Stimulated activated CD8-positive, alpha-beta memory T cell treated with anti-CD3 and anti-CD28 coated beads, Interleukin-12 subunit alpha, Interleukin-12 subunit beta, amount 100 ng/mL, for 4 hours (primary cell): ENCODE results near the gene AGFG1.

ENCODE experiments used
- DNase-seq: peaks from one replicate; pipeline ENCODE4 v3.0.0-alpha.2; 2020; ENCODE audit warnings: low read depth

Gene AGFG1, protein sequence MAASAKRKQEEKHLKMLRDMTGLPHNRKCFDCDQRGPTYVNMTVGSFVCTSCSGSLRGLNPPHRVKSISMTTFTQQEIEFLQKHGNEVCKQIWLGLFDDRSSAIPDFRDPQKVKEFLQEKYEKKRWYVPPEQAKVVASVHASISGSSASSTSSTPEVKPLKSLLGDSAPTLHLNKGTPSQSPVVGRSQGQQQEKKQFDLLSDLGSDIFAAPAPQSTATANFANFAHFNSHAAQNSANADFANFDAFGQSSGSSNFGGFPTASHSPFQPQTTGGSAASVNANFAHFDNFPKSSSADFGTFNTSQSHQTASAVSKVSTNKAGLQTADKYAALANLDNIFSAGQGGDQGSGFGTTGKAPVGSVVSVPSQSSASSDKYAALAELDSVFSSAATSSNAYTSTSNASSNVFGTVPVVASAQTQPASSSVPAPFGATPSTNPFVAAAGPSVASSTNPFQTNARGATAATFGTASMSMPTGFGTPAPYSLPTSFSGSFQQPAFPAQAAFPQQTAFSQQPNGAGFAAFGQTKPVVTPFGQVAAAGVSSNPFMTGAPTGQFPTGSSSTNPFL

DNA sequence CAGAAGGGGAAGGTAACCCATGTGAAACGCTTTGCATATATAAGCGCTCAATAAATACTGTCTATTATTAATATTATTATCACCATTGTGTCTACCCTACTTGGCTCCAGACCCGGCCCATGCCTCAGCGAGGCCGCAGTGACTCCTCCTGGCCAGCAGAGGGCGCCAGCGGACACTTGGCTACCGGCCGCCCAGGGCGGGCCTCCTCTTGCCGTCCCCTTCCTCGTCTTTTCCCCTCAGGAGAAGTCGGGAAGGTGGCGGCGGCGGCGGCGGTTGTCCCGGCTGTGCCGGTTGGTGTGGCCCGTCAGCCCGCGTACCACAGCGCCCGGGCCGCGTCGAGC, at the start of gene AGFG1:
TSS of gene AGFG1 (plus strand) at position 233 of the 341 bp plus-strand sequence. CDS start 266 bp downstream, outside the sequence.
- DNase-seq: peak; percentile 74

DNA sequence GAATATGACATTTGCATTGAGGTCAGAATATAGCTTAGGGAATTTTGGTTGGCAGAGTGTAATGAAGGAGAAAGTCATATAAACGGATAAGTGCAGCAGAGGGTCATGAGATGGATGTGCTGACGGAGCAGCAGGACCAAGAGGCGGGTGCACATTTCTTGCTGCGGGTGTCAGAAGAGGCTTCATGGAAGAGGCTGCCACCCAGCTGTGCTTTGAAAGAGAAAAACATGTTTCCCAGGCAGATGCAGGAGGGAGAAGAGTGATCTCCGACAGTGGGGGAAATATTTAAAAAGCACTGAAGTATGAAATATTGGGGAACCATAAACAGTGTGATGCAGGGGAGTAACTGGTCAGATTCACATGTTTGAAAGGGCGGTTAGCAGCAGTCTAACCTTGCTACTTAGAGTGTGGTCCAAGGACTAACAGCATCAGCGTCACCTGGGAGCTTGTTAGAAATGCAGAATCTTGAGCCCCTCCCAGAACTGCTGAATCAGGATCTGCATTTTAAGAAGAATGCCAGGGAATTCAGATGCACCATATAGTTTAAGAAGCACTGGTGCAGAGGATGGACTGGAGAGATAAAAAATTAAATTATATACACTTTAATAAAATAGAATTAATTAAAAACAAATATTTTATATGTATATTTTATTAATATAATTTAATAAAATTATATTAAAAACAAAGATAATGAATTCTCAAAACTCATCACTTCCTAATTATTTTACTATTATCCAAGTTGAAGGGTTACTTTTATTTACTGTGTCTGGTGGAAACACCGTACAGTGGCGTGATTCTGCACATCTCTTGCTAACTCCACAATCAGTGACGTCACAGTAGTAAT, 48.1 kb upstream of the AGFG1 start:
- DNase-seq: no peak

DNA sequence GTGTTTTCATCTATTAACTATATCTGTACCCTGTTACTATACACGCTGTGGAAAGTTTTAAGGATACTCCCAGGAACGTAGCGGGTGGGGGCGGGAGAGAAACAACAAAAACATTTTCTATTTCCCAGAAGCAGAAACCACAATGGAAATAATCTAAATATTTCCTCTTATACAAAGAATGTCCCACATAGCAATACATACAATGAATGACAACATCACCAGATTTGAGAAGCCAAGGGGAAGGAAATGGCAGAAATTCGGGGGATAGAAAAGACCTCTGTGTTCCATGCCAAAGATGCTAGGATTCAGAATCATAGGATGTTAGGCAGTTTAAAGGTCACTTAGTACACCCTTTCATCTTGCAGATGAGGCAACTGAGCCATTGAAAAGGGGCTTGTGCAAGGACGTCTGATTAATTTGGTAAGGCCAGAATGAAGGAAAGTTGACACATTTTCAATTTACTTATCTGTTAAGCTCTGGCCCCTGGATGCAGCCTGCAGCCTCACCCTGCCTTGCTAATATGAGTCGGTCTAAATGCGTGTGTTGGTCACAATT, 43.1 kb upstream of the AGFG1 start:
- no peak for DNase-seq

DNA sequence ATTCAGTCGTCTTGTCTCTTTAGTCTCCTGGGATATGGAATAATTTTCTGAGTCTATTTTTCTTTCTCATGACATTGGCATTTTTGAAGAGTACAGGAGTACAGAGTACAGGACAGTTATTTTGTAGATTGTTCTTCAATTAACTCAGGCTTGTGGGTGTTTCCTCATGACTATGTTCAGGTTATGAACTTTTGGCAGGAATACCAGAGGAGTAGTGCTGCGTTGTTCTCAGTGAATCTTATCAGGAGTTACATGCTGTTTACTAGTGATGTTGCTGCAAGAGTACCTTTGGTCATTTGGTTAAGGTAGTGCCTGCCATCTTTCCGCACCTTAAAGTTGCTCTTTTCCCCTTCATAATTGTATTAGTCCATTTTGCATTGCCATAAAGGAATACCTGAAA, 41.3 kb upstream of the AGFG1 start:
- no peak for DNase-seq

DNA sequence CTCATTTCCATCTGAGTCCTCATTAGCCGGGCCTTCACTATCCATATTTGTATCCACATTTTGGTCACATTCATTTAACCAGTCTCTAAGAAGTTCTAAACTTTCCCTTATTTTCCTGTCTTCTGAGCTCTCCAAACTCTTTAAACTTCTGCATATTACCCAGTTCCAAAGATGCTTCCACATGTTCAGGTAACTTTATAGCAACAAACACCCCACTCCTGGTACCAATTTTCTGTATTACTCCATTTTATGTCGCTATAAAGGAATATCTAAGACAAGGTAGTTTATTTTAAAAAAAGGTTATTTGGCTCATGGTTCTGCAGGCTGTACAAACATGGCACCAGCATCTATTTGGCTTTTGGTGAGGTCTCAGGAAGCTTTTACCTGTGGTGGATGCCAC, 38.8 kb upstream of the AGFG1 start:
- DNase-seq: no peak

DNA sequence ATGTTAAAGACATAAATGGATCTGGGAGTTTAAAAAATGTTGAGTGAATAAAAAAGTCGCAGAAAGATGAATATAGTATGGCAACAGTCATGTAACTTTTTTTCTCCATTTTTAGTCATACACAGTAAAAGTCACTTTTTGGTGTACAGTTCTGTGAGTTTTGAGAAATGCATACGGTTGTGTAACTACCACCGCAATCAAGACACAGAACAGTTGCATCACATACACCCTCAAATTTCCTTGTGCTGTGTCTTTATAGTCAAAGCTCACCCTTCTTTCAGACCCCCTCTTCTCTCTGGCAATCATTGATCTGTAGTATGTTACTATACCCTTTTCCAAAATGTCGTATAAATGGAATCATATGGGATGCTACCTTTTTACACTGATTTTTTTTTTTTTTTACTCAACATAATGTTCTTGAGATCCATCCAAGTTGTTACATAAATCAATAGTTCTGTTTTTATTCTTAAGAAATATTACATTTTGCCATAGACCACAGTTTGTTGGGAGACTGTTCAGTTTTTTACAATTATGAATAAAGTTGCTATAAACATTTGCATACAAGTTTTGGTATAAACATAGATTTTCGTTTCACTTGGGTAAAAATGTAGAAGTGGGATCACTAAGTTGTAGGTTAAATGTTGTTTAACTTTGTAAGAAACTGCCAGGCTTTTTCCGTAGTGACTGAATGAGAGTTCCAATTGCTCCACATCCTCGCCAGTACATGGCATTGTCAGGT, 35.4 kb upstream of the AGFG1 start:
- DNase-seq: no peak

DNA sequence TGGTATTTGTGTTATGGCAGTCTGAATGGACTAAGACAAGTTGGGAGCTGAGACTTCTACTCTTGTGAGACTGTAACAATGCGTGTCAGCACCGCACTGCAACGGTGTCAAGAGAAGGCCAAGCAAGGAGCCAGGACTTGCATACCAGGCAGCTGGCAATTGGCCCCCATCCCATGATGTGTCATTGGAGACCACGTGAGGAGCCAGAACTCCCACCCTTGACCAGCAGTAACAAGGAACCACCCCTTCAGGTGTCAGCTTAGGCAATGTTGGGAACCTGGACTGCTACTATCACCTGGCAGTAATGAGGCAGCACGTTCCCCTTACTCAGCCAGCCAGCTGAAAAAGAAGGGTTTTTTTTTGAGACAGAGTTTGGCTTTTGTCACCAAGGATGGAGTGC, 32.7 kb upstream of the AGFG1 start:
- DNase-seq: no peak

DNA sequence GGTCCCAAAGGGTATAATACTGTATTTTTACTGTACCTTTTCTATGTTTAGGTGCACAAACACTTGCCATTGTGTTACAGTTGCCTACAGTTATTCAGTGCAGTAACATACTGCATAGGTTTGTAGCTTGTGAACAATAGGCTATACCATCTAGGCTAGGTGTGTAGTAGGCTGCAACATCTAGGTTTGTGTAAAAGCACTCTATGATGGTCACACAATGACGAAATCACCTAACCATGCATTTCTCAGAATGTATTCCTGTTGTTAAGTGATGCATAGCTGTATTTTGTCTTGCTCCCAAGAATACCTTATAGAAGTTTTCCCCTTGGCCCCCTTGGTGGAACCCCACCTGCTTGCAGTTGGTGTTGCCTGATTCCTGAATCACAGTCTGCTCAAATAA, 29.3 kb upstream of the AGFG1 start:
- DNase-seq: no peak

DNA sequence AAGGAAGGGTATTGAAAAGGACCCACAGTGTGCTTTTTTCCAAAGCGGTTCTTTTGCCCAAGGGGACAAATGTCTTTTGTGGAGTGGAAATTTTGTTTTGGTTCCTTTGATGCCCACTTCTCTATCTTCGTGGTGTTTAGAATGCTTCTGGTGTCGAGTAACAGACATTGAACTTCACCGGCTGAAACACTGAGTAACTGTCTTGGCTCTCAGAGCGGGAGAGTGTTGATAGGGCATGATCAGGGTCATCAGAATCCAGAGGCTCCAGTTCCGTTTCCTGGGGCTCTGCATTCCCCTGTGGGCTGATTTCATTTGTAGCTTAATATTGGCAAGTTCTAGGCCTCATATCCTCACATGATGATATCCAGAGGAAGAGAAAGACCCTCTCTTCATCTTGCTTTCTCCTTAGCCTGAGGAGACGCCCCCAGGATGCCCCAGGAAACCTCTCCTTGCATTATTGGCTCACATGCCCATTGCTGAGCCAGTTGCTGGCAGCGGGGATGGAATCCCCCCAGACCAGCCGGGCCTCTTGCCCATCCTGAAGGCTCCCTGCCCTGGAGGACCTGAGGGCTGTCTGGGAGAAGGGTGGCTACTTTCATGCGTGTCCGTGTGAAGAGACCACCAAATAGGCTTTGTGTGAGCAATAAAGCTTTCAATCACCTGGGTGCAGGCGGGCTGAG, 27.9 kb upstream of the AGFG1 start:
- no peak for DNase-seq

DNA sequence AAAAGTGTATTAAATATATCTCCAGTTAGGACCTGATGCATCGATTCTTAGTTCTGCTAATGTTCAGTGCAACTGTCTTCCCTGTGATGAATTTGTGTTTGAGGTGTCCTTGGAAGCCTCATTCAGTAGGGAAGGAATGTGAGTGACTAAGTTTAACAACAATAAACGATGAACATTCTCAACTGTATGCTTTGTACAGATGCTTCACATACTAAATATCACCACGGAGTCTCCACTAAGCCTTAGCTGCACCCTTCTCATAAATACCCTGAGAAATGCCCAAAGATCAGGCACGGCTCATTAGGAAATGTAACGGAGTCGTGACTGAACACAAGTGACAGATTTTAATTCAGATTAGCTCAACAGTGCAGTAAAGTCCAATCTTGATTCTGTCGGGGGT, 24.4 kb upstream of the AGFG1 start:
- no peak for DNase-seq

DNA sequence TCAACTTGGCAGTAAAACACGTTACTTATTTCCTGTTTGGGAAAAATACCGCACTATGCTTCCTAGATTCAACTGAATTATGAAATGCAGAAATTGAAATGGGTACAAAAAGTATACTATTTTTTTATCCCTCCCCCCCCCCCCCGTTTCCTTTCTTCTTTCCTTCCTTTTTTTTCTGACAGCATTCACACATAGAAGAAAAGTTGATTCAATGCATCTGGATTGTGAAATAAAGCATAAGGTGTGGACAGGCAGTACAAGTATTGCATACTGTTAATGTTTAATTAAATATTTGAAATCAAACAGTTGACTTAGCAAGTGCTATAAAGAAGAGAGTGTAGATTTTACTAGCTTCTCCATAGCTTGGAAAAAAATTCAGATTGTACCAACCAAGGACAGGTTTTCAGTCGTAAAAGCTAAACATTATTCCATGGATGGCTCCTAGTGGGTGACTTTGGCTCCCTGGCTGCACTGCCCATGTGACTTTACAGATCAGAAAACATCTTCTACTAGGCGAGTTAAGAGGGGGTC, 21.6 kb upstream of the AGFG1 start:
- no peak for DNase-seq

DNA sequence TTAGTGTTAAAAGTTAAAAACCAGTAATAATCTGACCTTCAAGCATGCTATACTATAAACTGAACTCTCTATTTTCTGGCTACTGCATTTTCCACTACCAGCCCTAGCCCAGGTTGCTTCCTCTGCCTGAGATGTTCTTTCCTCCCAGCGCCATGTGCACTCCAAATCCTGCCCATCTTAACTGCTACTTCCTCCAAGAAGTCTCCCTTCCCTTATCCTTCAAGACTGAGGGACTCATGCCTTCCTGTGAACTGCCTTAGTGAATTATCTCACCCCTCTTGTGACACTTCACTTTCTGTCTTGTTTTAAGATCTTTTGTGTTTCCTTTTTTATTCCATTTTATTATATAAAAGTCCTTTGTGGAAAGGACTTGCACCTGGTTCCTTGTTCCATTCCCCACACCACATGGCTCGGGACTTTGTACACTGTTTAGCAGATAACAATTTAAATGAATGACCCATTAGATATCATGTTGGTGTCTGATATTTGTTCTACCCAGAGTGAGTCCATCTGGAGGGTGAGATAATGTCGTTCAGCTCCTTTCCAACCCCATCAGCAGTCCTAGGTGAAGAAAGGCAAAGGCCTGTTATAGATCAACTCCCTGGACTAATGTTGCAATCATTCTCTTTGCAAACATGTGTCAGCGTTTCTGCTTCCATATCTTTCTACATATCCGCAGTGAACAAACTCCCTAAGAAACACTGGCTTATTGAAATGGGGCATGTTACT, 20.9 kb upstream of the AGFG1 start:
- no peak for DNase-seq

DNA sequence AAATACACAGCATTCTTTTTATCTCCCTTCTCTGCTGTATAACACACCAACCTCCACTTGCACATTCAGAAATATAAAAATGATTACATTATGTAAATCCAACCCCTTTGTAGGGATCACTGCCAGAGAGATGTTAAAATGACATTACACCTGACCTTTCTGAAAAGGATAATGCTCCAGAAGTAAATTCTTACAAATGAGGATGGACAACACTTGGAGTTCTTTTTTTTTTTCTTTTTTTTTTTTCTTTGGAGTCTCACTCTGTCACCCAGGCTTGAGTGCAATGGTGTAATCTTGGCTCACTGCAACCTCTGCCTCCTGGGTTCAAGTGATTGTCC, 20.3 kb upstream of the AGFG1 start:
- DNase-seq: no peak

DNA sequence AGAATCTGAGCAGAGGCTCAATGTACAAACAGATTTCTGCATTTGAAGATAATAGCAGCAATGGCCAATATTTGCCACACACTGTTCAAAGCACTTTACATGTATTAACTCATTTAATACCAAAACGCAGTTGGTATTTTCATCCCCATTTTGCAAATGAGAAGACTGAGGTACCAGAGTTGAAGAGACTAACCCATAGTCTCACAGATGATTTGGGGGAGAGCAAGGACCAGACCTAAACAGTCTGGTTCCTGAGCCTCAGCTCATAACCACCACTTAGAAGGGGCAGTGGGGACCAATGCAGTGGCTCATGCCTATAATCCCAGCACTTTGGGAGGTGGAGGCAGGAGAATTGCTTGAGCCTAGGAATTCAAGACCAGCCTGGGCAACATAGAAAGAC, 18.1 kb upstream of the AGFG1 start:
- DNase-seq: no peak

DNA sequence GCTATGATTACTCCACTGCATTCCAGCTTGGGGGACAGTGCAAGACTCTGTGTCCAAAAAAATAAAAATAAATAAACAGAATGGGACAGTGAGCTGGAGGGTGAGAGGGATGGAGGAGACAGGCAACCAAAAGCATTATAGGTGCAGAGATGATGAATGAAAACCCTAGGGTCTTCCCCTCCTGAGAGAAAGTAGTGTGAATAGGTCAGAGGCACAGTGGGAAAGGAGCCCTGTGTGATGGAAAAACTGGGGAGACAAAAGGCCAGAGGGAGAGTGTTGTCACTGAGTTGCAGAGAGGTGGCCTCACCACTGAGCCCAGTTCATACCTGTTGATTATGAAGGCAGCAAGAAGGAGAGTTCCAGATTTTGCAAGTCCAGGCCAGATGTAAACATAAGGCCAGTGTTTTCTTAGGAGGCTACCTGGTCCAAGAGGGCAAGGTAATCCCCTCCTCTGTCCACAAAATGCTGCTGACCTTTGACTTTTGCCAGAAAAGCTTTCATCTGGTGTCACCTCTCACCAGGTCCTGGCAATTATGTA, 17.6 kb upstream of the AGFG1 start:
- DNase-seq: no peak

DNA sequence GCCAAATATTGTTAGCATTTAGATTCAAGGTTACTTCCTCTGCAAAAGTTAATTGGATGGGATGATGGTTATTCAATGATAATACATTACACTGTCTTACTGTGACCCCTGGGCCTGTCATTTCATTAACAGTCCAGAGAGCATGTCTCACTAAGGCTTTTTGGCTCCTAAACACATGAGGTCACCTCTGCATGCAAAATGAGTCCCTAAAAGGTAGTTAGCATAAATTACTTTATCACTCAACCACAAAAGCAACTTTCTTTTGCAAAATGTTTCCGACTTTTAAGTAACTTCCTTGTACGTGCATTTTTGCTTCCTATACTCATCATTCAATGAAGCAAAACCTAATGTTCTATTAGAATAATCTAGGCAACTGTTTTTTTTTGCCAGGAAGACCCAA, 16.8 kb upstream of the AGFG1 start:
- no peak for DNase-seq

DNA sequence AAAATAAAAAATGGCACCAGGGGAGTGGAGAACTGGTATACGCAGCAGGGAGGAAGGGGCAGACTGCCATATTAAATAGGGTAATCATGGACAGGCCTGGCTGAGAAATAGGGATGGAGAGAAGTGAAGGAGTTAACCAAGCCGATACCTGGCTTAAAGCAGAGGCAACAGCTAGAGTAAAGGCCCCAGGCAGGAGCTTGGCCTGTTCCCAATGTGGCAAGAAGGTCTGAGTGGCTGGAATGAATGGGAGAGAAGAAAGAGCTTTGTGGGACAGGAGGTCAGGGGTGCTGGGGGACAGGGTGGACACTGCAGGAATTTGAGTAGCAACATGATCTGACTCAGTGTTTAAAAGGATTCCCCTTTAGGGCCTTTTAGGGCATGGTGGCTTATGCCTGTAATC, 15.9 kb upstream of the AGFG1 start:
- no peak for DNase-seq

DNA sequence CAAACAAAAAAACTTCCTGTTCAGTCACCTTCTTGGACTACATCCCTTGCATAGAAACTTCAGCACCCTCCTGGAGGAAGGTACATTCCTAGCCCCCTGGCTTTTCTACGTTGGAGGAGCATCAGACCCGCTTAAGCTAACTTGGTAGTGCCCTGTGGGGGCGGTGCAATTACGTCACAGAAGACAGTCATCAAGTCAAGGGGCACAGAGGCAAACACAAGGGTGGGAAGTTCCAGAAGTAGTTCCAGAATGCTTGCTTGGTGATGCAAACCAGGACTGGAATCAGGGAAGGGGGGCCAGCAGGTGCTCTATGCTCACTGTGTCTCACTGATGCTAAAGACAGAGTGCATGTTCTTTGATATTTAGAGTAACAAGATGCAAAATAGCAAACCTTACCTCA, 15.2 kb upstream of the AGFG1 start:
- no peak for DNase-seq

DNA sequence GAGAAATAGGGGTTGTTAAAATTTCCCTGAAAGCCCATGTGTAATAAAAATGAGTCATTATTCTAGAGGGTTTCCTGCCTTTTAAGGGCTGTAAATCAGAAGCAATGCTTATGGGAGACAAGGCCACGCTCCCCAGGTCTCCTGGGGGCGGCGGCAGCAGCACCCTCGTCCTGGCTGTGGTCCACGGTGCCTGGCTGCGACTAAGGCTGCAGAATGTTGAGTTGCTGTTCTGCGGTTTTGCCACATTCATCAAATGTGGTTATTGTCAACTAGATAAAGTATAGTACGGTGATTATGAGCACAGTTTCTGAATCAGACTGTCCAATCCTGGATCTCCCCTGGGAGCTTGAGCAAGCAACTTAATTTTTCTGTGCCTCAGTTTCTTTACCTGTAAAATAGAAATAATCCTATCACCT, 11.9 kb upstream of the AGFG1 start:
- DNase-seq: peak; percentile 64

DNA sequence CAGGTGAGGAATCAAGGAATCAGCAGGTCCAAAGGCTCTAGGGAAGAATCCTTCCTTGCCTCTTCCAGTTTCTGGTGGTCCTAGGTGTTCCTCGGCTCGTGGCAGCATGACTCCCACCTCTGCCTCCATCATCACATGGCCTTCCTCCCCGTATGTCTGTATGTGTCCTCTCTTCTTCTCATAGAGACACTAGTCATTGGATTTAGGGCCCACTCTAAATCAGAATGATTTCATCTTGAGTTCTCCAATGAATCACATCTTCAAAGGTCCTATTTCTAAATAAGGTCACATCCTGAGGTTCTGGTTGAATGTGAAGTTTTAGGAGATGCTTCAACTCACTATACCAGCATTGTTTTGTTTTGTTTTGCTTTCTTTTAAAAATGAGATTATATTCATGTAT, 11.1 kb upstream of the AGFG1 start:
- DNase-seq: no peak
